Measurements from ENCODE around the gene SIL1.

SIL1 gene

GRCh38 chr5:139082813-139083498, 115.2 kb downstream of the SIL1 start:
- TF ChIP-seq EZH2phosphoT487 (IDR thresholded peaks at IDR 0.05; ENCODE audit: borderline replicate concordance, low read length) (no peak), CTCF (IDR thresholded peaks at IDR 0.05; ENCODE audit: low read depth, low read length, poor library complexity, severe bottlenecking) (no peak)
- Histone ChIP-seq H3K9me3 (ENCODE audit: control insufficient read depth, insufficient read depth, low read length) (no peaks in the 10 kb centered on the region), H3K27ac (ENCODE audit: low read depth, low read length) (no peak overlapping the region), H3K4me3 (ENCODE audit: low read length) (no peak overlapping the region), H3K36me3 (ENCODE audit: control insufficient read depth, low read length) (no peaks in the 10 kb centered on the region), H4K20me1 (ENCODE audit: control insufficient read depth, insufficient read depth, low read depth, low read length) (no peaks in the 10 kb centered on the region), H3K4me2 (ENCODE audit: low read length) (no peak overlapping the region), H3F3A (ENCODE audit: control insufficient read depth, insufficient read depth) (no peaks in the 10 kb centered on the region), H3K79me2 (ENCODE audit: control insufficient read depth, low read length) (no peaks in the 10 kb centered on the region), H3K9me2 (replicated peaks; ENCODE audit: control insufficient read depth, low read length) (no peaks in the 10 kb centered on the region), H3K27me3 (ENCODE audit: control insufficient read depth, low read length) (no peaks in the 10 kb centered on the region), H3K4me1 (ENCODE audit: control insufficient read depth, low read length) (no peaks in the 10 kb centered on the region)

- Histone ChIP-seq H3K27ac (ENCODE audit: low read depth, low read length) (no peak overlapping the region), H3K79me2 (ENCODE audit: control insufficient read depth, low read length) (no peaks in the 10 kb centered on the region), H3K4me1 (ENCODE audit: control insufficient read depth, low read length) (no peaks in the 10 kb centered on the region), H3K4me3 (ENCODE audit: low read length) (no peak overlapping the region), H3F3A (ENCODE audit: control insufficient read depth, insufficient read depth) (no peaks in the 10 kb centered on the region), H3K9me3 (ENCODE audit: control insufficient read depth, insufficient read depth, low read length) (no peaks in the 10 kb centered on the region), H3K36me3 (ENCODE audit: control insufficient read depth, low read length) (no peaks in the 10 kb centered on the region), H4K20me1 (ENCODE audit: control insufficient read depth, insufficient read depth, low read depth, low read length) (no peaks in the 10 kb centered on the region), H3K9me2 (replicated peaks; ENCODE audit: control insufficient read depth, low read length) (no peaks in the 10 kb centered on the region), H3K27me3 (ENCODE audit: control insufficient read depth, low read length) (no peaks in the 10 kb centered on the region), H3K4me2 (ENCODE audit: low read length) (no peak overlapping the region)
- TF ChIP-seq CTCF (IDR thresholded peaks at IDR 0.05; ENCODE audit: low read depth, low read length, poor library complexity, severe bottlenecking) (no peak), EZH2phosphoT487 (IDR thresholded peaks at IDR 0.05; ENCODE audit: borderline replicate concordance, low read length) (no peak)
Measured at GRCh38 chr5:139079991-139080610, 118.1 kb downstream of the SIL1 start.

GRCh38 chr5:139079225-139079990, 118.8 kb downstream of the SIL1 start:
- no peaks in the 10 kb centered on the region for H4K20me1 ChIP-seq (ENCODE audit: control insufficient read depth, insufficient read depth, low read depth, low read length)
- H3K9me3 ChIP-seq (ENCODE audit: control insufficient read depth, insufficient read depth, low read length) = no peaks in the 10 kb centered on the region
- H3K4me2 ChIP-seq (ENCODE audit: low read length) = no peak overlapping the region
- no peaks in the 10 kb centered on the region for H3K79me2 ChIP-seq (ENCODE audit: control insufficient read depth, low read length)
- H3K27me3 ChIP-seq (ENCODE audit: control insufficient read depth, low read length) = no peaks in the 10 kb centered on the region
- no peak for TF ChIP-seq CTCF (IDR thresholded peaks at IDR 0.05; ENCODE audit: low read depth, low read length, poor library complexity, severe bottlenecking)
- TF ChIP-seq EZH2phosphoT487 (IDR thresholded peaks at IDR 0.05; ENCODE audit: borderline replicate concordance, low read length) = no peak
- H3F3A ChIP-seq (ENCODE audit: control insufficient read depth, insufficient read depth) = no peaks in the 10 kb centered on the region
- no peaks in the 10 kb centered on the region for H3K9me2 ChIP-seq (replicated peaks; ENCODE audit: control insufficient read depth, low read length)
- H3K4me3 ChIP-seq (ENCODE audit: low read length) = no peak overlapping the region
- no peak overlapping the region for H3K27ac ChIP-seq (ENCODE audit: low read depth, low read length)
- H3K4me1 ChIP-seq (ENCODE audit: control insufficient read depth, low read length) = no peaks in the 10 kb centered on the region
- no peaks in the 10 kb centered on the region for H3K36me3 ChIP-seq (ENCODE audit: control insufficient read depth, low read length)
